ENCODE data around the gene PPAN.

GRCh38 chr19:10118960-10119359, 12.8 kb downstream of the PPAN start:
- TF ChIP-seq, protein P1, sequence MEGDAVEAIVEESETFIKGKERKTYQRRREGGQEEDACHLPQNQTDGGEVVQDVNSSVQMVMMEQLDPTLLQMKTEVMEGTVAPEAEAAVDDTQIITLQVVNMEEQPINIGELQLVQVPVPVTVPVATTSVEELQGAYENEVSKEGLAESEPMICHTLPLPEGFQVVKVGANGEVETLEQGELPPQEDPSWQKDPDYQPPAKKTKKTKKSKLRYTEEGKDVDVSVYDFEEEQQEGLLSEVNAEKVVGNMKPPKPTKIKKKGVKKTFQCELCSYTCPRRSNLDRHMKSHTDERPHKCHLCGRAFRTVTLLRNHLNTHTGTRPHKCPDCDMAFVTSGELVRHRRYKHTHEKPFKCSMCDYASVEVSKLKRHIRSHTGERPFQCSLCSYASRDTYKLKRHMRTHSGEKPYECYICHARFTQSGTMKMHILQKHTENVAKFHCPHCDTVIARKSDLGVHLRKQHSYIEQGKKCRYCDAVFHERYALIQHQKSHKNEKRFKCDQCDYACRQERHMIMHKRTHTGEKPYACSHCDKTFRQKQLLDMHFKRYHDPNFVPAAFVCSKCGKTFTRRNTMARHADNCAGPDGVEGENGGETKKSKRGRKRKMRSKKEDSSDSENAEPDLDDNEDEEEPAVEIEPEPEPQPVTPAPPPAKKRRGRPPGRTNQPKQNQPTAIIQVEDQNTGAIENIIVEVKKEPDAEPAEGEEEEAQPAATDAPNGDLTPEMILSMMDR (IDR thresholded peaks at IDR 0.05; ENCODE audit: low read length): no peak
- no peak for TF ChIP-seq EZH2 (IDR thresholded peaks at IDR 0.05; ENCODE audit: borderline replicate concordance, low read length)

Measured in OCI-LY1 (cell line).